GM08714 (cell line): Measurements from ENCODE around the gene CETN1.

ENCODE experiments used
- H3K4me3 ChIP-seq: fragments of 200-500 bp; sonication (Bioruptor generic); 2 replicates; pipeline ENCODE4 v1.5.1; 2014; ENCODE audit warnings: mild to moderate bottlenecking, low read length, inconsistent platforms
- ZNF274 ChIP-seq: IDR thresholded peaks from 2 replicates; pipeline ENCODE4 v1.6.1; 2012; ENCODE audit warnings: mild to moderate bottlenecking, low read depth, low read length

The CETN1 gene

DNA sequence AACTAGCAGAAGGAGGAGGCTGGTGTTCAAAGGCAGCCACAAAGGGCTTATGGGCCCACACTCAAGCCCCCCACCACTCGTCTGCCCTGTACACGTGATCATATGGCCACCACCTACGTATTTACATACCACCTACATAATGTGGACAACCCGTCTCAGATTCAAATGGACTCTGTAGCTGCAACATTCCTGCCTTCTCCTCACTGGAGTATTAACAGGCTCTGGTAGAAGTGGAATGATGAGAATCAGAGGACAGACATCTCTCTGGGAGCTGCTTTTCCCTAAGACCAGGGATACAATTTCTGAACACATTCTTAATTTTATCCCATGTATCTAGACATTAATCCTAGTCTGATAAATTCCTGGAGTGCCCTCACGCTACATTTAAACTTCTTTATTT is 9.5 kb upstream of the CETN1 start:
- no peak overlapping the region for H3K4me3 ChIP-seq
- no peak for TF ChIP-seq ZNF274

DNA sequence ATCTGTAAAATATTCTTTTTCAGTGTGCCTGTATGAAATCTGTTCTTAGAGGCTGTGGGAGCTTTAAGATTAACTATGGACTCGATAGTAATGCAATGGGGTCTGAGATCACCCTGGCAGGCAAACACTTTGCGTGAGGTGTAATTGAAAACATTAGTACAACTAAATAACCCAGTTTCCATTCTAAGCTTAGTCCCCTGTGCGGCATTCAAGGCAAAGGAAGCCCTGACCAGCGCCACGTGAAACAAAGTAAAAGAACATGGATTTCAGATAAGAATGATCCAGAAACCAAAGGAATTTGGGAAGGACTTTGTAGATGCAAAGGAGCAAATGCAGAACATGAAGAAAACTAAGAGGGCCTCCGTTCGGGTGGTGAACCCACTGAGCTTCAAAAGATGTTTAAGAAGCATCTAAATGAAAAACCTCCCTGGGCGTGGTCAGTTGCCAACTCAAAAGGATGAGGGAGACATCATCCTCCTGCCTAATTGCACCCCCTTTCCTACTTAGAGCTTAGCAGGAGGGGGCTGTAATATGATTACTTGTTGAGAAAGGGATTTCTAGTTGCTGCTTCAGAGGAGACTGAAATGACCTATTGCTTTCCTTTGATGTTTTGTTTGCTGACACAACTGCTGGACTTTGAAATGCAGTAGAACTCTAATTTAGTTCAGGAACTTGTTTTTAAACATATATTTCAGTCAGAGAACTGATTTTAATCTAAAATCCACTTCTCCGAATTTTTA is 7.9 kb upstream of the CETN1 start:
- H3K4me3 ChIP-seq = no peak overlapping the region

DNA sequence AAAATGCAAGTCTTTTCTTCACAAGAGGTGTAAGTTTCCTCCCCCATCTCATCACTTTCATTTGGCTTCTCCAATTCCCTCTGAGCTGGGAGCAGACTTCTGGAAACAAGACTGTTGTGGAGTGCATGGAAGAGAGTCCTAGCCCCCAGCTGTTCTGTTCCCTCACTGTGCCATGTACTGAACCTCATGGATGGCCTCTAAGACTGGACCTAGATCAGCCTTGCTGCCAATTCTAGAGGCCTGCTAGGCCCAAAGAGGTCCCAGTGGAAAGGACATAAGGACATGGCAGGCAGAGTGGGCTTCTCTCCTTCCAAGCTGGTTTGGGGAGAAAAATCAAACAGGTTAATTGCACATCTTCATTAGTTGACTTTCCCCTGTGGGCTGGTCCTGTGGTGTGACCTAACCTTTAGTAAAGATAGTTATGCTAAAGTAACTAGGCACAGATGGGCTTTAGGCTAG is 7.3 kb upstream of the CETN1 start:
- no peak for TF ChIP-seq ZNF274
- no peak overlapping the region for H3K4me3 ChIP-seq

More for the DNA sequence above, 7.9 kb upstream of the CETN1 start:
- no peak for TF ChIP-seq ZNF274

DNA sequence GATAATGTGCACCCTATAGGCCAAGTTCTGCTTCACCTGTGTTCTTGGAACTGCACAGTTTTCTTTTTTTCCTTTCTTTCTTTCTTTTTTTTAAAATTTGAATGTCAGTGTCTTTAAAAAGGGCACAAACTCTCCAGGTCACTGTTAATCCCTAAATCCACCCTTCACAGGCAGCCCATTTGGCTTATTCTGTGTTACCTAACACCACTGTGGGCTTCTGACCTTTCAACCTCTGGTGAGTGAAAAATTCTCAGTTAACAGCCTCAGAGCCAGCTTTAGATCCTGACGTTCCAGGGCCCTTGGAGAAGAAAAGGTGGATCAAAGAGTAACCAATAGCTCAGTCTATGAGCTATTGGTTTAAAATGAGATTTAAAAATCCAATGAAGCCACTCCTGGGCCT is 6.8 kb upstream of the CETN1 start:
- no peak for TF ChIP-seq ZNF274

DNA sequence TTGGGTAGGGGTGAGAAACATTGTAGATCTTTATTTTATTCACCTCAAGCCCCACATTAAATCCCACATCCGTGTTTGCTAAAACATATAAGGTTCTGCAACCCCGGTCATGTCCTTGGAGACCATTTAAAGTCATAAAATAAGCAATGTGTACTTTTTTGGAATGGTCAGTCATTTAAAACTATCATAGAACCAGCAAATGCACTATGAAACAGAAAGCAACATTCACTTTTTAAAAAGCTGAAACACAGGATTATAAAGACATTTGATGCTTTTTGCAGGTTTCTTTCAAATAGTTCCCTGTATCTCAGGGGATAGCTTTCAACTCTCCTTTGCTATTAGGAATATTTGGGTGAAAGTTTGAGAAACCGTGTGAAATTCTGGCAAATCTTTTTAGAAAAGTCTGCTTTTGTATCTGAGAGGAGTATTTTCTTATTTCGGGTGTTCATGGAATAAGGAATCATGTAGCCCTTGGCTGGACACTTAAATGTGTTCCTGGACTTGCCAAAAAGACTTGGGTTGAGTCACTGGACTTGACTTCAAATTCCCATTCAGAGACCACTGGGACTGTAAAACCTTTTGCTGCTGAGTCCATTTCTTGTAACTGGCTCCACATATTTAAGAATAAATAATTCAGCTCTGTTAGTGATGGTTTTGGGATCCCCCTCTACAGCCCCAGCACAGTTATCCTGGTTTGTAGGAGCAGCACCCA is 5.9 kb upstream of the CETN1 start:
- H3K4me3 ChIP-seq = no peak overlapping the region
- TF ChIP-seq ZNF274 = no peak

More for the DNA sequence above, 6.8 kb upstream of the CETN1 start:
- no peak overlapping the region for H3K4me3 ChIP-seq

DNA sequence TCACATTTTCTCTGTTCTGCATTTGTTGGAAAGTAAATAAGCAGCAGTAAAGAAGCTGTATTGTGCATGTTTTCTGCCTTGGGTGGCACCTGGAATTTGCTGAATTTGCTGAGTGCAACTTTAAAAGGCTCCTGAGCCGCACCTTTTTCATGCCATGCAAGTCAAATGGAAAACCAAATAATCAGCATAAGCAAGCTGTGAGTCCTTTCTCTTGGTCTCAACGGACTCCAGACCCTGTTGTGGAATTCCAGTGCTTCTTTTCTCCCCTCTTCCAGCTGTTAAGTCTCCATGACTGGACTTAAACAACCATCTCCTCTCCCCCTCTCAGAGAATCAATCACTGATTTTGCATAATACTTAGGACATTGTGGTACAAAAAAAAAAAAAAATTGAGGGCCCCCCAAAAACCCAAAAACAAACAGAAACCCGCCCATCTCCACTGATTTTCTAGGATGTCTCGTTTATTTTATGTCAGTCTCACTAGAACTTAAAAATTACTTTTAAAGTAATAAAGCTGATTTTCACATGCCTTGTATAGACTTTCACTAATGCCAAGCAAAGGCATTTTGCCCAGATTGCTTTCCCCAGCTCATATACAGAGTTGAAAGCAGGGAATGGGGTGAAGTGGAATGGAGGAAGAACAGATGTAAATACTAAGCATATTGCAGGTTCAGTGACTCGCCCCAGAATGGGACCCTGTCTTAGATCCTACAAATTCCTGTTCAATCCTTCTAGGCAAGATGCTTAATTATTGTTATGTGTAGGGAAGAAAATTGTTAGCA is 5.1 kb upstream of the CETN1 start:
- no peak overlapping the region for H3K4me3 ChIP-seq
- no peak for TF ChIP-seq ZNF274

DNA sequence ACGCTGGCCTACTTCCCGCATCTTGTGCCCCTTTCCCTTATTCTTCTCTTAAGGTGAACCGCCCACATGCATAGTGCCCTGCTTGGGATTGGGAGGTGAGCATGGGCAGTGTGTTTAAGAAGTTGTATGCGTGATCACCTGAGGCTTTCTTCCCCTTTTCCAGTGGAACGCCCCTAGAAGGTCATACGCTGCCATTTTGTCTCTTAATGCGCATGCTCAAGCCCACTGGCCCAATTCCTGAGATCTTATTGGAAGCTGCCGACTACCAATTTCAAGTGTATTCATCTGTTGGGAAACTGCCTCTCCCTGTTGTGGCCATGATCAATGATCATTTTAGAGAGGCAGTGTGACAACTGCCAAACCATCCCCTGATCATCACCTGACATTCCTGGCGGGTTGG is 3.3 kb upstream of the CETN1 start:
- no peak for TF ChIP-seq ZNF274

DNA sequence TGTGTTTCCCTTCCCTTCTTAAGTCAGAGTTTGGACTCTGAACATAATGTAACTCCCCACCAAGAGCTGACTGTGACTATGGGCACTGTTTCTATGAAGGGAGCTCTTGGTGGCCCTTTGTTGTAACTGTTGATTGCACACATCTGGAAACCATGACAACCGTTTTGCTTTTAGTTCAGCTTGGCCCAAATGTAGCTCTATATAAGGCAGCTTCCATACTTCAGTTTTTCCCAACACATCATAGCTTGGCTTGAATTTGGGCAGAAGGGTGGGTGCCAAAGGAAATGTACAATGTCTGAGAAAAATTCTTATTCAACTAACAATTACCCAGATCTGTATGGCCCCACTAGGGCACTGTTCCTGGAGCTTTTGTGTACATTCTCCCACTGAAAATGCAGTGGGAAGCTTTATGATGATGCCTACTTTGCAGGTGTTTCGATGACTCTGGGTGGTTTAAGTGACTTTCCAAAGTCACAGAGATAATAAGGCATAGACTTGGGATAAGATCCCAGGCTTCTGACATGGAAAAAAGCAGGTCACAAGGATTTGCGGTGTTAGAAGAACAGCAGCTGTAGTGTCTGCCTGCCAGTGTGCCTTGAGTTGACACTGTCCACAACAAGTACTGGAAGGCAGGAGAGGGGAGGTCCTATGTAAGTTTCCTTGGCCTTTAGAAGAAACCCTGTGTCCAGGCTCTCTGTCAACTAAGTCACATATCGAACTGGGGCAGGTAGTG is 2.4 kb upstream of the CETN1 start:
- H3K4me3 ChIP-seq = no peak overlapping the region
- no peak for TF ChIP-seq ZNF274

More for the DNA sequence above, 3.3 kb upstream of the CETN1 start:
- no peak overlapping the region for H3K4me3 ChIP-seq

DNA sequence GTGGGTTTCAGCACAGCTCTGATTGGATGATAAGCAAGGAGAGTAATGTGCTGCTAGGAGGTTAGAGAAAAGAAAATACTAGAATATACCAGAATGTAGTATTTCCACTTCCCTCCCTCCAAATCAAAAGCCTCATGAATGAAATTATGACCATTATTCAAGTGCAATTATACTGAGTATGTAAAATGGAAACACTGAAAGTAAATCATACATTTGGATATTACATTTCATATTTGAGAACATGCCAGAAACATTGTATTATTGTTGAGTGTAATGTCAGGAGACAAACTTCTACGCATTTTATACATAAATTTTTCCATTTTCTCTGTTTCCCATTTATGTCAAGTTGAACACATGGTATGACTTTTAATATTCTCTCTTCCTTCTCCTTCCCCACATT is 942 bp upstream of the CETN1 start:
- TF ChIP-seq ZNF274 = no peak
- no peak overlapping the region for H3K4me3 ChIP-seq

DNA sequence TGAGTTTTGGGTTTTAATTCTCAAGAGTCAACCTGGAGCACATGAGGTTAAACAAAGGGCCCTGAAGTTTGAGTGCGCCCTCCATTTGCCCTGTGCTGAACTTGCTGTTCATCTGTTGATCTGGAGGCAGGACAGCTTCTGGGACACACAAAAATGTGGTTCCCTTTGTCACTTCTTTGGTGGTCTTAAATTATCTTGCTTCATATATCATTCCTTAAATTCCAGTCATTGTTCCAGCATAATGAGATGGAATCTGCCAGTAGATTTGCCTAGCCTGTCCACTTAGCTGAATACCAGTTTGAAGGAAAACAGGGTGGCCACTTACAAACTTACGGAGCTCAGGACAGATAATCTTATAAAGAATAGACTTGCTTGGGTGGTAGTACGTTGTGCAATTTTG is 916 bp downstream of the CETN1 start:
- no peak overlapping the region for H3K4me3 ChIP-seq
- TF ChIP-seq ZNF274 = no peak

DNA sequence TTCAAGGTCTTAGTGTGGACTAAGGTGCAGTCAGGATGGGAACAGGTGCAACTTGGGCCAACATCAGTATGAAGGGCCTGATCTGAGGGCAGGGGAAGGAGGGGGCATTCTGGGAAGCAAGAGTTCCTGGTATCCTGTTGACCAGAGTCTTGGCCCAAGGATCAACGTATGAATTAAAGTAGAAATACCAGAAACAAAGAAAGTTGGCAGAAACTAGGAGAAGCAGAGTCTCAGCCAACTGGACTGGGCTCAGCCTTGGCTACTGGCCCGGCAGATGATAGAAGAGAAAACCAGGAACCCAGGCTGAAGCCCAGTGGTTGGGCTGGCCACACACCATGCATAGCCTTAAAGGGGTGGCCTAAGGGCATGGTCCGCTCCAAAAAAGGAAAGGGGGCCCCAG is 2.3 kb downstream of the CETN1 start:
- no peak for TF ChIP-seq ZNF274
- no peak overlapping the region for H3K4me3 ChIP-seq

DNA sequence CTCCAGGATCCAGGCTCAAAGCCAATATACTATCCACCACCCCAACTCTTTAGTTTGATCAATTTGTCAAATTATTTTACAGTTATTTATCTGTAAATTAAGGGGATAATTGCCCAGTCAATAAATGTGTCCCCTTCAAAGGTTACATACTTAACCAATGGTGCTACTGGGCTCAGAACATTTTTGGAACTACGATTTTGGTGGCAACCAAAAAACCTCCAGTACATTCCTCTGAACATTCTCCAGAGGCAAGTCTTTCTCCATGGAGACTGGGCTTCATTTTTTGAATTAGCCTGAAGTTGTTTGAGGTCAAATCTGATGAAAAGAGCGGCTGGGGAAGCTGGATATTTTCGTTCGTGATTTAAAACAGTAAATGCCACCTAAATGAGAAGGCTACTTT is 14.9 kb downstream of the CETN1 start:
- H3K4me3 ChIP-seq = no peak overlapping the region
- TF ChIP-seq ZNF274 = no peak

DNA sequence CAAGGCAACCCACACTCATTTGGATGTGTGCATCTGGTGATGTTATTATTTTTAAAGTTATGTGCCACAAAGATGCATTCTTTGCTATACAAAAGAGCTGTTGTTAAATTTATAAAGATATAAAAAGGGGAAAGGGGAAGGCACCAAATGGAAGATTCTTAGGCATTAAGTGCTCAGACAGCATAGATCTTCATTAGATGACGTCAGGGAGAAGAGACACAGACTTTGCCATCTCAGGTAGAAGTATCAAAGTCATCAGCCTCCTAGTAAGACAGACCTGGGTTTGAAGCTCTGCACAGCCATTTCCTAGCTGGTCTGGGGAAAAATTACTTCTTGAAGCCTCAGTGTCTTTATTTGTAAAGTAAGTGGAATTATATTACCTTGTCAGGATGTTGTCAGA is 15.4 kb downstream of the CETN1 start:
- H3K4me3 ChIP-seq = no peak overlapping the region
- no peak for TF ChIP-seq ZNF274

DNA sequence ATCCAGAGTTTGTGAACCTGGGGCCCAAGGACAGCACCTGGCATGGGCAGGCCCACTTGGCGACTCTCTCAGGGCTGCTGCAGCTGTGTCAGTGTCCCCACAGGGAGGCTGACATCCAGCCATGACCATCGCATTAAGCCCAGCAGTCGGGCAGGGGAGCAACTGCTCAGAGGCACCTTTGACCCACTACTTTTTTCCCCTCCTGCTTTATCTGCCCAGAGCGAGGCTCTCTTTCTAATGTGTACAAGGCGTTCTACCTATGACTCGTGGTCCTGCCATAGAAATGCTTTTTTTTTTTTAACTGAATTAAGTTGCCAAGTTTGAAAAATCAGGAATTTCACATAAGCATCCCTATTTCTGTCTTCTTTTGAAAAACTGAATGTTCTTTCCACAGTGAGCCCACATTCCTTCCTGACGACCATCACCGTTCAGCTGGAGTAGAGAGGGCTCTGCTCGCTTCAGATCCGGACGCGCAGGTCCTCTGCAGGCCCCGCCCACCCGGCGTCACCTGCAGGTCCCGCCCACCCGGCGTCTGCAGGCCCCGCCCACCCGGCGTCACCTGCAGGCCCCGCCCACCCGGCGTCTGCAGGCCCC is 16.2 kb downstream of the CETN1 start:
- TF ChIP-seq ZNF274 = no peak
- H3K4me3 ChIP-seq = no peak overlapping the region
